LNCaP clone FGC (cell line): ENCODE measurements around the gene UNC13C.

Source experiments
- DNase-seq: peaks from one replicate; pipeline ENCODE4 v3.0.0-alpha.2; 2011; ENCODE audit warnings: low read depth
- H3K4me3 ChIP-seq: 2 replicates; pipeline ENCODE4 v1.5.1; 2011; ENCODE audit warnings: mild to moderate bottlenecking, low read depth, low read length, control low read depth
- TF ChIP-seq, protein P1 (sequence below): IDR thresholded peaks from 2 replicates; pipeline ENCODE4 v1.5.1; 2012; ENCODE audit warnings: mild to moderate bottlenecking; ENCODE audit not compliant: control insufficient read depth, insufficient read depth; ENCODE audit errors: extremely low read depth

UNC13C gene

DNA sequence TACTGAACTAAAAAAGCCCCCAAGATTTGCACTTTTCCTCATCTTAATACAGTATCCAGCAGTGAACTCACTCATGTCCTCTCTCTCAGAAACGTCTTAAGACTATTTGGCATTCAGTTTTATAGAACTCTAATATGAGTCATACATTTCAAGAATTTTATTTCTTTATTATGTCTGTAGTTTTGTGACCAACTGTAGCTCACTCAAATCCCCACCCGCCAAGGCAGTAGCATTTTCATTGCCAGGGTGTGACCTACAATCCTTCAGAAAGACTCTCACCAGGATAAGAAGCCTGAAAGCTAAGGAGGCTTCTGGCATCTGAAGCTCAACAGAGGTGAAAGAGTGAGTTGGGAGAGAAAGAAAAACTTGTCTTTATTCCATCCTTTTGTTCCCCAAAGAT lies 681.4 kb downstream of the UNC13C start:
- TF ChIP-seq, protein P1, sequence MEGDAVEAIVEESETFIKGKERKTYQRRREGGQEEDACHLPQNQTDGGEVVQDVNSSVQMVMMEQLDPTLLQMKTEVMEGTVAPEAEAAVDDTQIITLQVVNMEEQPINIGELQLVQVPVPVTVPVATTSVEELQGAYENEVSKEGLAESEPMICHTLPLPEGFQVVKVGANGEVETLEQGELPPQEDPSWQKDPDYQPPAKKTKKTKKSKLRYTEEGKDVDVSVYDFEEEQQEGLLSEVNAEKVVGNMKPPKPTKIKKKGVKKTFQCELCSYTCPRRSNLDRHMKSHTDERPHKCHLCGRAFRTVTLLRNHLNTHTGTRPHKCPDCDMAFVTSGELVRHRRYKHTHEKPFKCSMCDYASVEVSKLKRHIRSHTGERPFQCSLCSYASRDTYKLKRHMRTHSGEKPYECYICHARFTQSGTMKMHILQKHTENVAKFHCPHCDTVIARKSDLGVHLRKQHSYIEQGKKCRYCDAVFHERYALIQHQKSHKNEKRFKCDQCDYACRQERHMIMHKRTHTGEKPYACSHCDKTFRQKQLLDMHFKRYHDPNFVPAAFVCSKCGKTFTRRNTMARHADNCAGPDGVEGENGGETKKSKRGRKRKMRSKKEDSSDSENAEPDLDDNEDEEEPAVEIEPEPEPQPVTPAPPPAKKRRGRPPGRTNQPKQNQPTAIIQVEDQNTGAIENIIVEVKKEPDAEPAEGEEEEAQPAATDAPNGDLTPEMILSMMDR = no peak

DNA sequence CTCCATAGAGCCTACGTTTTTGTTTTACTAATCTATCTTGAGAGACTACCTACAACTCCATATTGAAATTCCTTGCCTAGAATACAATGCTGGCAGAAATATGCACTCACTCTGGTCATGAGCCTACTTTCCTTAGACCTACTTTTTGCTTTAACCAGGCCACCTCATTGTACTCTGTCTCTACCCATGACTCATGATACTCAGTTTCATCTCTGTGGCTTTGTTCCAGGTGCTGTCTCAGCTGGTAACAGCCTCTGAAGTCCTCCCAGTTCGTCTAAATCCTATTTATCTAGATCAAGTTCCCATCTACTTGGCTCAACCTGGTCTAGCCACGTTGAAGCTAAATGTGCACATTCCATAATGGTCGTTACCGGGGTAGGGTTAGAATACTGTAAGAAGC lies 682.1 kb downstream of the UNC13C start:
- no peak overlapping the region for H3K4me3 ChIP-seq
- DNase-seq = no peak
- TF ChIP-seq, protein P1 = no peak

More for the DNA sequence above, 681.4 kb downstream of the UNC13C start:
- no peak for DNase-seq
- H3K4me3 ChIP-seq = no peak overlapping the region

DNA sequence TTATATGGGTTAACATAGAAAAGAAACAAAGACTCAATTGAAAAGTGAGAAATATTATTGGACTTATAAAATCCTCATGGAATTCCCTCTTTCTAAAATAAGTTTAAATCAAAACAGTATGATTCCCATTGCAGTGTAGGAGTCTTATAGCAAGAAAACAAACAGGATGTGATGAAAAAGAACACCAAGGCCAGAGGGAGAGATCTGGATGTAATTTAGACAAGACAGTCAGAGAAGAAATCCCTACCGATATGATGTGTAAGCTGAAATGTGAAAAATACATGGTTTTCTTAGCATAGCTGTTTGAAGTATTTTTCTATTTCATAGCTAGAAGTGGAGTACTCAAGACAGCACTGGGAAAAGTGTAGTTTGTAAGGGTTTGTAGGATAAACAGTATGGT lies 697.0 kb downstream of the UNC13C start:
- DNase-seq = no peak
- no peak overlapping the region for H3K4me3 ChIP-seq
- TF ChIP-seq, protein P1 = no peak

GRCh38 chr15:54681584-54681983 lies 703.3 kb downstream of the UNC13C start:
- H3K4me3 ChIP-seq = no peak overlapping the region
- TF ChIP-seq, protein P1 = no peak
- no peak for DNase-seq
